ENCODE results near the gene KCND3.
"Not testable (repeated sequence)": the region's sequence is repeated elsewhere in the genome, so short reads cannot be mapped to it uniquely, and the experiment has no call there.

KCND3 gene

GRCh38 chr1:111745675-111746613 lies 243.5 kb downstream of the KCND3 start:
- no peak overlapping the region for H3K4me3 ChIP-seq (ENCODE audit: low read depth, low read length, poor library complexity, severe bottlenecking)
- no peak overlapping the region for H2AFZ ChIP-seq (ENCODE audit: low read length)
- H3K9ac ChIP-seq (ENCODE audit: low read length): no peak overlapping the region
- no peaks in the 10 kb centered on the region for H4K20me1 ChIP-seq (ENCODE audit: insufficient read depth, low read length)
- no peaks in the 10 kb centered on the region for H3K36me3 ChIP-seq (ENCODE audit: insufficient read depth, low read length)
- H3K9me2 ChIP-seq (ENCODE audit: low read depth, low read length): no peaks in the 10 kb centered on the region
- no peaks in the 10 kb centered on the region for H3K4me1 ChIP-seq (ENCODE audit: insufficient read depth, low read length, severe bottlenecking)
- TF ChIP-seq CTCF (IDR thresholded peaks at IDR 0.05; ENCODE audit: low read length) (no peak), EZH2 (IDR thresholded peaks at IDR 0.05; ENCODE audit: borderline replicate concordance, low read length) (no peak)
- H3K9me3 ChIP-seq (ENCODE audit: low read length): no peaks in the 10 kb centered on the region
- H3K27me3 ChIP-seq (ENCODE audit: insufficient read depth, low read length): no peaks in the 10 kb centered on the region
- no peaks in the 10 kb centered on the region for H3F3A ChIP-seq (ENCODE audit: insufficient read depth, low read length)
- no peak overlapping the region for H3K4me2 ChIP-seq (ENCODE audit: low read length)
- no peak overlapping the region for H3K27ac ChIP-seq (ENCODE audit: low read depth, low read length, poor library complexity, severe bottlenecking)
- H3K79me2 ChIP-seq (ENCODE audit: insufficient read depth, low read length): no peaks in the 10 kb centered on the region

- Histone ChIP-seq H3K4me1 (ENCODE audit: insufficient read depth, low read length, severe bottlenecking) (peaks cover 12% of the 10 kb centered on the region), H3K36me3 (ENCODE audit: insufficient read depth, low read length) (no peaks in the 10 kb centered on the region), H4K20me1 (ENCODE audit: insufficient read depth, low read length) (no peaks in the 10 kb centered on the region), H3K4me3 (ENCODE audit: low read depth, low read length, poor library complexity, severe bottlenecking) (no peak overlapping the region), H3K27me3 (ENCODE audit: insufficient read depth, low read length) (no peaks in the 10 kb centered on the region), H3K9me2 (ENCODE audit: low read depth, low read length) (no peaks in the 10 kb centered on the region), H3K79me2 (ENCODE audit: insufficient read depth, low read length) (no peaks in the 10 kb centered on the region), H3K9me3 (ENCODE audit: low read length) (no peaks in the 10 kb centered on the region), H2AFZ (ENCODE audit: low read length) (no peak overlapping the region), H3K4me2 (ENCODE audit: low read length) (no peak overlapping the region), H3K27ac (ENCODE audit: low read depth, low read length, poor library complexity, severe bottlenecking) (no peak overlapping the region), H3F3A (ENCODE audit: insufficient read depth, low read length) (no peaks in the 10 kb centered on the region), H3K9ac (ENCODE audit: low read length) (no peak overlapping the region)
- TF ChIP-seq EZH2 (IDR thresholded peaks at IDR 0.05; ENCODE audit: borderline replicate concordance, low read length) (no peak), CTCF (IDR thresholded peaks at IDR 0.05; ENCODE audit: low read length) (no peak)
Observed at GRCh38 chr1:111743679-111744101, 245.8 kb downstream of the KCND3 start.

- H3K36me3 ChIP-seq (ENCODE audit: insufficient read depth, low read length): no peaks in the 10 kb centered on the region
- no peaks in the 10 kb centered on the region for H3F3A ChIP-seq (ENCODE audit: insufficient read depth, low read length)
- H3K4me3 ChIP-seq (ENCODE audit: low read depth, low read length, poor library complexity, severe bottlenecking): no peak overlapping the region
Observed at GRCh38 chr1:111742938-111743549, 246.4 kb downstream of the KCND3 start.

GRCh38 chr1:111742292-111742691 lies 247.2 kb downstream of the KCND3 start:
- H3K79me2 ChIP-seq (ENCODE audit: insufficient read depth, low read length); H3K9ac ChIP-seq (ENCODE audit: low read length); H3K36me3 ChIP-seq (ENCODE audit: insufficient read depth, low read length); H2AFZ ChIP-seq (ENCODE audit: low read length); H4K20me1 ChIP-seq (ENCODE audit: insufficient read depth, low read length); H3K4me2 ChIP-seq (ENCODE audit: low read length); H3K27ac ChIP-seq (ENCODE audit: low read depth, low read length, poor library complexity, severe bottlenecking); H3K4me3 ChIP-seq (ENCODE audit: low read depth, low read length, poor library complexity, severe bottlenecking); H3K27me3 ChIP-seq (ENCODE audit: insufficient read depth, low read length); H3F3A ChIP-seq (ENCODE audit: insufficient read depth, low read length); H3K9me3 ChIP-seq (ENCODE audit: low read length); H3K9me2 ChIP-seq (ENCODE audit: low read depth, low read length): not testable (repeated sequence)
- H3K4me1 ChIP-seq (ENCODE audit: insufficient read depth, low read length, severe bottlenecking): peaks cover 26% of the 10 kb centered on the region

More at GRCh38 chr1:111742938-111743549, 246.4 kb downstream of the KCND3 start:
- H2AFZ ChIP-seq (ENCODE audit: low read length): no peak overlapping the region
- no peaks in the 10 kb centered on the region for H3K79me2 ChIP-seq (ENCODE audit: insufficient read depth, low read length)
- H3K27ac ChIP-seq (ENCODE audit: low read depth, low read length, poor library complexity, severe bottlenecking): no peak overlapping the region
- TF ChIP-seq EZH2 (IDR thresholded peaks at IDR 0.05; ENCODE audit: borderline replicate concordance, low read length) (no peak), CTCF (IDR thresholded peaks at IDR 0.05; ENCODE audit: low read length) (no peak)
- H3K4me1 ChIP-seq (ENCODE audit: insufficient read depth, low read length, severe bottlenecking): peaks cover 18% of the 10 kb centered on the region
- H3K9me2 ChIP-seq (ENCODE audit: low read depth, low read length): no peaks in the 10 kb centered on the region
- H3K9me3 ChIP-seq (ENCODE audit: low read length): no peaks in the 10 kb centered on the region
- no peaks in the 10 kb centered on the region for H3K27me3 ChIP-seq (ENCODE audit: insufficient read depth, low read length)
- no peak overlapping the region for H3K9ac ChIP-seq (ENCODE audit: low read length)
- H3K4me2 ChIP-seq (ENCODE audit: low read length): no peak overlapping the region
- no peaks in the 10 kb centered on the region for H4K20me1 ChIP-seq (ENCODE audit: insufficient read depth, low read length)
